GM19395 (cell line): ENCODE results near the gene SLC16A4.
A peak's percentile ranks its signal among the peaks of the same experiment; 100 is the strongest.
"Not testable (repeated sequence)": the region's sequence is repeated elsewhere in the genome, so short reads cannot be mapped to it uniquely, and the experiment has no call there.

ENCODE experiments used
- ATAC-seq: cut with Tn5 transposase; IDR thresholded peaks from one replicate; pipeline ENCODE4 v1.9.1; 2021; ENCODE audit warnings: mild to moderate bottlenecking, moderate library complexity; ENCODE audit not compliant: unreplicated experiment

Gene SLC16A4

GRCh38 chr1:110409316-110409715 is 18.5 kb upstream of the SLC16A4 start:
- no peak for ATAC-seq

GRCh38 chr1:110408488-110408887 is 17.7 kb upstream of the SLC16A4 start:
- ATAC-seq: no peak

- ATAC-seq: peak; percentile 81
These were observed 16.7 kb upstream of the SLC16A4 start, which contains the start of gene LAMTOR5 for GRCh38 chr1:110407260-110408210. LAMTOR5 (minus strand) TSS chr1:110407694; CDS start chr1:110407620, 74 bp downstream.

GRCh38 chr1:110406407-110406806 is 15.6 kb upstream of the SLC16A4 start:
- ATAC-seq: not testable (repeated sequence)

GRCh38 chr1:110404401-110404800 is 13.6 kb upstream of the SLC16A4 start:
- ATAC-seq: no peak

- ATAC-seq: no peak
These were observed 13.0 kb upstream of the SLC16A4 start for GRCh38 chr1:110403805-110404204.

GRCh38 chr1:110396259-110396958 is 5.6 kb upstream of the SLC16A4 start:
- ATAC-seq: not testable (repeated sequence)

- ATAC-seq: no peak
These were observed 3.6 kb upstream of the SLC16A4 start for GRCh38 chr1:110394493-110394820.

- ATAC-seq: no peak
These were observed 3.1 kb upstream of the SLC16A4 start for GRCh38 chr1:110393691-110394492.

- no peak for ATAC-seq
These were observed 2.5 kb upstream of the SLC16A4 start for GRCh38 chr1:110393286-110393685.

- ATAC-seq: no peak
These were observed 730 bp downstream of the SLC16A4 start for GRCh38 chr1:110390096-110390495.

GRCh38 chr1:110387048-110387754 is 3.6 kb downstream of the SLC16A4 start:
- no peak for ATAC-seq

GRCh38 chr1:110385369-110385768 is 5.5 kb downstream of the SLC16A4 start:
- ATAC-seq: no peak

GRCh38 chr1:110384581-110385321 is 6.1 kb downstream of the SLC16A4 start:
- peak; percentile 75 for ATAC-seq

- ATAC-seq: no peak
These were observed 7.4 kb downstream of the SLC16A4 start for GRCh38 chr1:110383251-110383990.

GRCh38 chr1:110380672-110381283 is 10.0 kb downstream of the SLC16A4 start:
- ATAC-seq: no peak

GRCh38 chr1:110375490-110375889 is 15.3 kb downstream of the SLC16A4 start:
- no peak for ATAC-seq

- ATAC-seq: no peak
These were observed 20.0 kb downstream of the SLC16A4 start for GRCh38 chr1:110370827-110371226.

GRCh38 chr1:110364221-110364620 is 26.6 kb downstream of the SLC16A4 start:
- no peak for ATAC-seq
